ENCODE data around the gene ZNF644.
"Not testable (repeated sequence)": the region's sequence is repeated elsewhere in the genome, so short reads cannot be mapped to it uniquely, and the experiment has no call there.

Gene ZNF644

GRCh38 chr1:90977522-90977921 is 44.3 kb downstream of the ZNF644 start:
- no peak for DNase-seq

GRCh38 chr1:90973897-90974798 is 47.7 kb downstream of the ZNF644 start:
- no peak for DNase-seq

GRCh38 chr1:90970208-90970607 is 51.6 kb downstream of the ZNF644 start:
- no peak for DNase-seq

GRCh38 chr1:90969241-90969640 is 52.6 kb downstream of the ZNF644 start:
- DNase-seq = no peak

GRCh38 chr1:90964444-90965035 is 57.3 kb downstream of the ZNF644 start:
- no peak for DNase-seq

GRCh38 chr1:90963651-90964050 is 58.2 kb downstream of the ZNF644 start:
- no peak for DNase-seq

GRCh38 chr1:90963236-90963635 is 58.6 kb downstream of the ZNF644 start:
- no peak for DNase-seq

- DNase-seq = no peak
Measured at GRCh38 chr1:90959352-90960206, 62.3 kb downstream of the ZNF644 start.

- no peak for DNase-seq
Measured at GRCh38 chr1:90957497-90957896, 64.3 kb downstream of the ZNF644 start.

GRCh38 chr1:90955769-90956168 is 66.1 kb downstream of the ZNF644 start:
- no peak for DNase-seq

- no peak for DNase-seq
Measured at GRCh38 chr1:90952906-90953305, 68.9 kb downstream of the ZNF644 start.

- DNase-seq = no peak
Measured at GRCh38 chr1:90951009-90951408, 70.8 kb downstream of the ZNF644 start.

GRCh38 chr1:90948301-90948700 is 73.5 kb downstream of the ZNF644 start:
- no peak for DNase-seq

- no peak for DNase-seq
Measured at GRCh38 chr1:90946630-90947029, 75.2 kb downstream of the ZNF644 start.

- no peak for DNase-seq
Measured at GRCh38 chr1:90945287-90945686, 76.5 kb downstream of the ZNF644 start.

- DNase-seq = no peak
Measured at GRCh38 chr1:90943966-90944365, 77.9 kb downstream of the ZNF644 start.

GRCh38 chr1:90940746-90941145 is 81.1 kb downstream of the ZNF644 start:
- DNase-seq = no peak

GRCh38 chr1:90936731-90937130 is 85.1 kb downstream of the ZNF644 start:
- DNase-seq = no peak

- no peak for DNase-seq
Measured at GRCh38 chr1:90936061-90936460, 85.8 kb downstream of the ZNF644 start.

GRCh38 chr1:90928231-90928630 is 93.6 kb downstream of the ZNF644 start:
- DNase-seq = not testable (repeated sequence)

- DNase-seq = not testable (repeated sequence)
Measured at GRCh38 chr1:90927674-90928073, 94.2 kb downstream of the ZNF644 start.

- no peak for DNase-seq
Measured at GRCh38 chr1:90926971-90927370, 94.9 kb downstream of the ZNF644 start.
